ENCODE measurements around the gene RCAN3.

Gene RCAN3

GRCh38 chr1:24586970-24587820 is 84.6 kb downstream of the RCAN3 start:
- DNase-seq = peak; percentile 33

DNA sequence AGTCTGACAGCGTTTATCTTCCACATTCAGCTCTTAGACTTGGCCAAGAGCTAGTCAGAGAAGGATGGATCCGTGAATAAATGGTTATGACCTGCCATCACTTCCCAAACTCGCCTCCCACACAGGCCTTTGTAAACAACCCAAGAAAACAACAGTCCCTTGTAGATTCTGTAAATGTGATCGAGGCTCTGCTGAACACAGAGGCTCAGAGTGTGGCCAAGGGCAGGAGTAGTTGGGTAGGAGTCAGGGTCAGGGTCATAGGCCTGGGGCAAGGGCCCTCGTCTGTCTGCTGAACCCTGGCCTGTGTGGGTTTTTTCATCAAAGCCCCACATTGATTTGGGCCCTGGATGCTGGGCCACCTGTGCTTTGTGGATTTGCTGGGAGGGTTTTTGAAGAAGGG is 85.9 kb downstream of the RCAN3 start:
- DNase-seq = no peak

DNA sequence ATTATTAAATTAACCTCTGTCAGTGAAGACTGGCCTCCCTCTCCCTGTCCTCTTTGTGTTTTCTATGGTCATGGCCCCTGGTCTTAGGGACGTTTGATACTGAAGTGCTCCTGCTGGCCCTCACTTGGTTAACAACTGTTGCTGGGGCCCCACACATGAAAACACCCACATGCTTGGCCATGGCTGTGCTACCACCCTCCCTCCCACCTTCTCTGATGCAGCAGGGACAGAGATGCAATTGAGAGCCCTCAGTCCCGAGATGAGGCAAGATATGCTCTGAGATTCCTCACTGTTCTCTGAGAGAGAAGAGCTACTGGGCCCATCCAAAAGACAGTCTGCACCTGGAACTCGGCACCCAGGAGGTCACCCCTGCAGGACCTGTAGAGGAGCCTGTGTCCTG is 86.6 kb downstream of the RCAN3 start:
- no peak for DNase-seq
